Measurements from ENCODE around the gene MT1HL1. TPM values are rescaled to one million over a fixed set of nuclear protein-coding genes. Genes with fewer than 3 reads are reported as not detected.
"Not testable (repeated sequence)": the region's sequence is repeated elsewhere in the genome, so short reads cannot be mapped to it uniquely, and the experiment has no call there.

MT1HL1 gene
- total RNA-seq, 2 donors from 2014 or later = not detected

DNA sequence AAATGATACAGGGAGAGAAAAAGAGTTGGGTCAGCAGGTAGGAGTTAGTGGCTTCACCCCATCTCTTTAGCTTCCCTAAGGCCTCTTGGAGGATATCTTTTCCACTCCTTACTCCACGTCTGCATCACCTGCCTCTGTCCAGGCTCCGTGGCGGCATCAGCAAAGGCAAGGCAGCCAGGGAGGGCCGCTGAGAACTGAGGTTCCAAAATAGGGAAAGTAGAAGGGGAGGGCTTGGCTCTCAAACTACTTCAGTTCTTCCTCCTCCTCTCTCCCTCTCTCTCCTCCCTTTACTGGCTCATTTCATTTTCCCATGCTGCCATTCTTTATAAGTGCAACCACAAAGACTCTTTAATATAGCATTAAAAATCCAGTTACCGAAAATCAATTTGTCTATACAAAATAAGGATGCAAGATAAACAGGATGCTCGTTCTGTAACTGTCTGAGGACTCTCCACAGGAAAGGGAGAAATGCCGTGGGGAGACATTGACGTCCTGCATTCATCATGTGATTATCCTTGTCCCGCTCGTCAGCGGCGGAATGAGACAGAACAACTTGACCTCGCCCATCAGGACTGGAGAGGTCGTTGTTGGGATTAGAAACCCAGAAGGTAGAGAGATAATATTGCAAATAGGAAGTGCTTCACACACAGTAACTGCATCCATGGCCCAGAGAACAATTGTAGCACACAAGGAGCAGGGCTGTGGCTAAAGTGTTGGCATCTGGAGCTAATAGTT is 3.1 kb upstream of the MT1HL1 start:
- Mint-ChIP-seq H3K36me3 (ENCODE audit: low read depth) (no peaks in the 10 kb centered on the region), H3K27me3 (peaks cover 31% of the 10 kb centered on the region), H3K4me3 (no peak overlapping the region), H3K27ac (no peak overlapping the region), H3K4me1 (no peaks in the 10 kb centered on the region)
- H3K9me3 ChIP-seq (ENCODE audit: control insufficient read depth, low read length, poor library complexity, severe bottlenecking) = no peaks in the 10 kb centered on the region
- DNase-seq = no peak
- ATAC-seq = no peak

DNA sequence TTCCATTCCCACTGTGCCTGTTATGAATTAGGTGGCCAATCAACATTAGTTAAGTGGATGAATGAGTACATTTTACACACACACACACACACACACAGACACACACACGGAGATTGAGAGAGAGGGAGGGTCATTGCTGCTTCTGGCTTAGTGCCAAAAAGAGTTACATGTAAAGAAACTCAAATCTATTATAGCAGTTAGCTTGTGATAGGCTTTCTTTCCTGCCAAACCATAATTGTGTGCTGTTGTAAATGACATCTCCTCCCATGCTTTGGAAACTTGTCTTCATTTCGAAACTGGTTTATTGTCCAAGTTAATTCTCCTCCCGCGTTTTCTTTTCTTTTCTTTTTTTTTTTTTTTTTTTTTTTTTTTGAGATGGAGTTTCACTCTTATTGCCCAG is 1.4 kb upstream of the MT1HL1 start:
- Mint-ChIP-seq H3K4me3 (no peak overlapping the region), H3K36me3 (ENCODE audit: low read depth) (no peaks in the 10 kb centered on the region), H3K27me3 (peaks cover 35% of the 10 kb centered on the region), H3K4me1 (no peaks in the 10 kb centered on the region), H3K27ac (no peak overlapping the region)
- H3K9me3 ChIP-seq (ENCODE audit: control insufficient read depth, low read length, poor library complexity, severe bottlenecking) = no peaks in the 10 kb centered on the region
- ATAC-seq (no peak), DNase-seq (no peak)

DNA sequence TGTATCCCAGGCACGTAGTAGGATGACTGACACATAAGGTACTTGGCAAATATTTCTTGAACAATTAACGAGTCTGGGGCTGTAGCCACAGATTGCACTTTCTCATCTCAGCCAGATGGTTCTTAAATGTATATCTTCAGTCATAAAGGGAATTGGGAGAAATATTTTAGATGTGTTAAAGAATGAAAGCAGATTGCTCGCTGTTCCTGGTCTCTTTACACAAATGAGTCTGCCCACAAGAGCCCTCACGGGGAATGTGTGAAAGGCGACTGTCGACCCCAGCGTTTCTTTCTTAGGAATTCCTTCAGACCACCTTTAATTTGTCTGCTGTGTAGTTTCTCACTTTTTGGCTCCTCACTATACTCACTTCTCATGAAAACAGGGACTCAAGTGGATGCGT is 725 bp downstream of the MT1HL1 start:
- no peaks in the 10 kb centered on the region for H3K36me3 Mint-ChIP-seq (ENCODE audit: low read depth)
- ATAC-seq = no peak
- no peak overlapping the region for H3K4me3 Mint-ChIP-seq

DNA sequence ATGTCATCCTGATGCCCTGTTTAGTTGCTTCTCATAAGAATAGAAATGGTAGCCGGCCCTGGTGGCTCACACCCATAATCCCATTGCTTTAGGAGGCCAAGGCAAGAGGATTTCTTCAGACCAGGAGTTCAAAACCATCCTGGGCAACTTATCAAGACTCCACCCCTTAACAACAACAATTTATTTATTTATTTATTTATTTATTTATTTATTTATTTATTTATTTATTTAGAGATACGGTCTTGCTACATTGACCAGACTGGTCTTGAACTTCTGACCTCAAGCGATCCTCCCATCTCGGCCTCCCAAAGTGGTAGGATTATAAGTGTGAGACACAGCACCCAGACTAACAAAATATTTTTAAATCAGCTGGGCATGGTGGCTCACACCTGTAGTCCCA is 4.0 kb downstream of the MT1HL1 start:
- Mint-ChIP-seq H3K36me3 (ENCODE audit: low read depth) (no peaks in the 10 kb centered on the region), H3K4me1 (no peaks in the 10 kb centered on the region), H3K27me3 (peaks cover 31% of the 10 kb centered on the region), H3K27ac (no peak overlapping the region), H3K4me3 (no peak overlapping the region)
- ATAC-seq (no peak), DNase-seq (no peak)
- H3K9me3 ChIP-seq (ENCODE audit: control insufficient read depth, low read length, poor library complexity, severe bottlenecking) = no peaks in the 10 kb centered on the region

More for the DNA sequence above, 725 bp downstream of the MT1HL1 start:
- no peaks in the 10 kb centered on the region for H3K9me3 ChIP-seq (ENCODE audit: control insufficient read depth, low read length, poor library complexity, severe bottlenecking)
- no peaks in the 10 kb centered on the region for H3K4me1 Mint-ChIP-seq
- no peak for DNase-seq
- peaks cover 28% of the 10 kb centered on the region for H3K27me3 Mint-ChIP-seq
- no peak overlapping the region for H3K27ac Mint-ChIP-seq

DNA sequence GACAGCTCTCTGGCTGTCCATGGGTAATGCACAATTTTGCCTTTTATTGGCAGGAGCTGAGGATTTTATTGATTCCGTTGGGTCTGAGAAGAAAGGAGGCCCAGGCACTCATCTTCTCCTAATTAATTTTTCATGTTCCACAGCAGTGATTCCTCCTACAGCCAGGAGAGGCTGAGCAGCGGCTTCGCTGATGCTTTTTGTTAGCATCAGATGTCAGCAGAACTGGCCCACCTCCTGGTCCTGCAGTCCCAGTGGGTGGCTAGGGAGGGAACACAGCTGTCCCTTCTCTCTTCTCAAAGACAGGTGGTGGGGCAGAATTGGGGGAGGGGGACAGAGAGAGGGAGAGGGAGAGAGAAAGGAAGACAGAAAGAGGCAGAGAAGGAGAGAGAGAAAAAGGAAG is 5.7 kb downstream of the MT1HL1 start:
- H3K9me3 ChIP-seq (ENCODE audit: control insufficient read depth, low read length, poor library complexity, severe bottlenecking) = no peaks in the 10 kb centered on the region
- Mint-ChIP-seq H3K4me3 (no peak overlapping the region), H3K27ac (no peak overlapping the region), H3K4me1 (no peaks in the 10 kb centered on the region), H3K36me3 (ENCODE audit: low read depth) (no peaks in the 10 kb centered on the region), H3K27me3 (peaks cover 41% of the 10 kb centered on the region)
- DNase-seq = no peak
- no peak for ATAC-seq

DNA sequence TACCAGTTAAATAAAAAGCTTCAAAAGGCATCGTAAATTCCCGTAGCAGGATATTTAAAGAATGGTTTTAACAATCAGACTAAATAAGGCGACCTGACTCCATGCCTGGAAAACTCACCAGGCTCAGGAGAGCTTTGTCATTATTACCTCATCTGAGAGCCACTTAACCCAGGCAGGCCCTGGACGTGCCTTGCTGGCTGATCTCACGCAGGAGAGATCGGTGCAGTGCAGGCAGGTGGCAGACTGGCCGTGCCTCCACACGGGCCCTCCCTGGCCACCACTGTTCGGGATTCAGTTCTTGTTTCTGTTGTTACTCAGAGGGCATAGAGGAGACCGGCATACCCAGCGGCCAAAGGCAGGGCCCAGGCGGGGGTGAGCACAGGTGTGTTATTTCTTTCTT is 6.4 kb downstream of the MT1HL1 start:
- Mint-ChIP-seq H3K27me3 (peaks cover 36% of the 10 kb centered on the region), H3K4me3 (no peak overlapping the region), H3K27ac (no peak overlapping the region), H3K36me3 (ENCODE audit: low read depth) (no peaks in the 10 kb centered on the region), H3K4me1 (no peaks in the 10 kb centered on the region)
- H3K9me3 ChIP-seq (ENCODE audit: control insufficient read depth, low read length, poor library complexity, severe bottlenecking) = no peaks in the 10 kb centered on the region
- DNase-seq (no peak), ATAC-seq (no peak)

DNA sequence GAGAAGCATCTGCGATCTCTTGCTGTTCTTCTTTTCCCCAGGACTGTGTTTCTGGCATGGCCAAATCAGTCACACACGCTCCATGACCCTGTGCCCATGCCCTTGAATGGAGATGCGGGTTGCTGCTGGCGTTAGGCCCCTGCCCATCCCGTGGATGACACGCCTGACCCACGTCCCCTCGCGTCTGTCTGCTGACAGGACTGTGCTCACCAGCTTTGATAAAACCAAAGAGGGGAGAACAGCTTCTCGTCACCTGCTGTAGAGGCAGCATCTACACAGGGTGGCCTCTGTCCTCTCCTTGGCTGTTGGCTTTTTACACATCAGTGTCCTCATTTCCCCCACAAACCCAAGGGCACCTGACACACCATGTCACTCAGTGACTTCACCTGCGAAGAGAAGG is 6.9 kb downstream of the MT1HL1 start:
- ATAC-seq = no peak
- peaks cover 37% of the 10 kb centered on the region for H3K27me3 Mint-ChIP-seq
- no peak overlapping the region for H3K4me3 Mint-ChIP-seq
- no peaks in the 10 kb centered on the region for H3K4me1 Mint-ChIP-seq
- H3K36me3 Mint-ChIP-seq (ENCODE audit: low read depth) = no peaks in the 10 kb centered on the region
- no peak overlapping the region for H3K27ac Mint-ChIP-seq
- no peaks in the 10 kb centered on the region for H3K9me3 ChIP-seq (ENCODE audit: control insufficient read depth, low read length, poor library complexity, severe bottlenecking)
- no peak for DNase-seq

DNA sequence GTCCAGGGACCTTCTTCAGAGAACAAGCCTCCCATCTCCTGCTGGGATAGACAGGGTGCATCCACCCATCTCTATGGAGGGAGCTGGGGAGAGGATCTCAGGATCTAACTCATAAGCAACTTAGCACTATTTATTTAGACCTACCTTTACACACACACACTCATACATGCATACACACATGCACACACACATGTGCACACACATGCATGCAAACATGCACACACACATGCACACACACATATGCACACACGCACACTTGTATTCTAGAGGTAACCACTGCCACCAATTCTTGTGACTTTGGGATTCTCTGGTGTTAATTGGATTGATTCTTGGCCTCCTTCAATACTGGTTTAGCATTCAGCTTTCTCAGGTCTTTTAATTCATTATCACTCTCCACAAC is 9.8 kb downstream of the MT1HL1 start:
- Mint-ChIP-seq H3K27ac (no peak overlapping the region), H3K4me1 (no peaks in the 10 kb centered on the region), H3K36me3 (ENCODE audit: low read depth) (no peaks in the 10 kb centered on the region), H3K27me3 (peaks cover 35% of the 10 kb centered on the region), H3K4me3 (no peak overlapping the region)
- ATAC-seq (no peak), DNase-seq (no peak)
- no peaks in the 10 kb centered on the region for H3K9me3 ChIP-seq (ENCODE audit: control insufficient read depth, low read length, poor library complexity, severe bottlenecking)

DNA sequence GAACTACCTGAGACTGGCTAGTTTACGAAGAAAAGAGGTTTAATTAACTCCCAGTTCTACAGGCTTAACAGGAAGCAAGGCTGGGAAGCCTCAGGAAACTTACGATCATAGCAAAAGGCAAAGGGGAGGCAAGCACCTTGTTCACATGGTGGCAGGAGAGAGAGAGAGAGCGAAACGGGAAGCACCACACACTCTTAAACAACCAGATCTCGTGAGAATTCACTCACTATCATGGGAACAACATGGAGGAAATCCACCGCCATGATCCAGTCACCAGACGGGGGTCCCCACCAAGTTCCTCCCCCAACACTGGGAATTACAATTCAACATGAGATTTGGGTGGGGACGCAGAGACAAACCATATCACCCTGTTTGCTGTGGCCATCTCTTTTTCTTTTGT is 11.8 kb downstream of the MT1HL1 start:
- H3K4me1 Mint-ChIP-seq = no peaks in the 10 kb centered on the region
- DNase-seq = no peak
- ATAC-seq = no peak
- no peaks in the 10 kb centered on the region for H3K9me3 ChIP-seq (ENCODE audit: control insufficient read depth, low read length, poor library complexity, severe bottlenecking)
- H3K27me3 Mint-ChIP-seq = peaks cover 27% of the 10 kb centered on the region
- no peak overlapping the region for H3K4me3 Mint-ChIP-seq
- no peaks in the 10 kb centered on the region for H3K36me3 Mint-ChIP-seq (ENCODE audit: low read depth)
- no peak overlapping the region for H3K27ac Mint-ChIP-seq

DNA sequence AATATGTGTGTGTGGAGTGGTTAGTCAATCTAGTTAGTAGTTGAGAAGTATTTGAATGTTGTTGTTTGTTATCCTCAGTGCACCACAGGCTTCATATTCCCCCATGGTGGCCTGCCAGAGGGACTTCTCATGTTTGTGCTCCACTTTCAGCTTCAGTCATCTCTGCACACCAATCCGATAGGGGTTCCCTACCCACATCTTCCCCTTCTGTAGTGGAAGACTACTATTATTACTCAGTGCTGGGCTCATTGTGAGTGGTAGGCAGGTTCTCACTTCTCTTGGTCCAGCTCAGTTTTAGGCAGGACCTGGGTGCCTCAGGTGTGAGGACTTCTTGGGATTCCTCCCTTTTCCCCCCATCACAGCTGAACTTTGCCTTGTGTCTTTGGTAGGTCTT is 14.2 kb downstream of the MT1HL1 start:
- ATAC-seq (no peak), DNase-seq (no peak)
- H3K4me3 Mint-ChIP-seq = no peak overlapping the region
- H3K36me3 Mint-ChIP-seq (ENCODE audit: low read depth) = no peaks in the 10 kb centered on the region
- H3K27ac Mint-ChIP-seq = no peak overlapping the region
- H3K4me1 Mint-ChIP-seq = no peaks in the 10 kb centered on the region
- peaks cover 15% of the 10 kb centered on the region for H3K27me3 Mint-ChIP-seq
- no peaks in the 10 kb centered on the region for H3K9me3 ChIP-seq (ENCODE audit: control insufficient read depth, low read length, poor library complexity, severe bottlenecking)

DNA sequence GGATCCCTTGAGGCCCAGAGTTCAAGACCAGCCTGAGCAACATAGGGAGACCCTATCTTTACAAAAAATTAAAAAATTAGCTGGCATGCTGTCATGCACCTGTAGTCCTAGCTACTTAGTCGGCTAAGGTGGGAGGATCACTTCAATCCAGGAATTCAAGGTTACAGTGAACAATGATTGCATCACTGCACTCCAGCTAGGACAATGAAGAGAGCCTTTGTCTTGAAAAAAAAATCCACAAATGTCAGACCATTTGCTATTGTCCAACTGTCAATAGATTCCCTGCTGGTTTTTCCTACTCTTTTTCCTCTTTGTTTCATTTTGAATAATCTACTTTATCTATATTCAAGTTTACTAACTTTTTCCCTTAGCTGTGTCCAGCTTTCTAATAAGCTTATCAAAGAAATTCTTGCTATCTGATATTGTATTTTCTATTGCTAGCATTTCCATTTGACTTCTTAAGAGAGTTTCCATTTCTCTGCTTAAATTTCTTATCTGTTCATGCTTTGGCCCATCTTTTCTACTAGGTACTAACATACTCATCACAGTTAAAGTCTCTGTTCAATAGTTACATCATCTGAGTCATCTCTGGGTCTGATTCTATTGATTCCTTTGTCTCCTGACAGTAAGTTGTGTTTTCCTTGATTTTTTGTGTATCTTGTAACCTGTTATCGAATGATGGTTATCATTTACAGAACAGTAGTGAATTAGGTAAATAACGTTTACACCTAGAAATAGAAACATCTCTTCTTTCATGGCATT is 14.8 kb downstream of the MT1HL1 start:
- ATAC-seq (no peak), DNase-seq (no peak)
- Mint-ChIP-seq H3K4me1 (no peaks in the 10 kb centered on the region), H3K27ac (no peak overlapping the region), H3K27me3 (peaks cover 9% of the 10 kb centered on the region), H3K4me3 (no peak overlapping the region), H3K36me3 (ENCODE audit: low read depth) (no peaks in the 10 kb centered on the region)
- H3K9me3 ChIP-seq (ENCODE audit: control insufficient read depth, low read length, poor library complexity, severe bottlenecking) = no peaks in the 10 kb centered on the region

DNA sequence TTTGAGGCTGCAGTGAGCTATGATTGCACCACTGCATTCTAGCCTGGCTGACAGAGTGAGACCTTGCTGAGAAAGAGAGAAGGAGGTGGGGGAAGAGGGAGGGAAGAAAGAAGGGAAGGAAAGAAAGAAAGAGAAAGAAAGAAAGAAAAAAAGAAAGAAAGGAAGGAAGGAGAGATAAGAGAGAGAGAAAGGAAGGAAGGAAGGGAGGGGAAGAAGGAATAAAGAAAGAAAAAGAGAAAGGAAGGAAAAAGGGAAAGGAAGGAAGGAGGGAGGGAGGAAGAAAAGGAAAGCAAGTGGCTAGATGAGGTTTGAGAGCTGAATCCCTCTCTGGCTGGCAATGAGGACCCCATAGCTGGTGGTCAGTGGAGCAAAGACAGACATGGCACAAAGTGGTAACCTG is 20.4 kb downstream of the MT1HL1 start:
- DNase-seq = no peak
- H3K27ac Mint-ChIP-seq = no peak overlapping the region
- no peak overlapping the region for H3K4me3 Mint-ChIP-seq
- no peak for ATAC-seq
- no peaks in the 10 kb centered on the region for H3K36me3 Mint-ChIP-seq (ENCODE audit: low read depth)
- H3K4me1 Mint-ChIP-seq = no peaks in the 10 kb centered on the region
- no peaks in the 10 kb centered on the region for H3K27me3 Mint-ChIP-seq
- no peaks in the 10 kb centered on the region for H3K9me3 ChIP-seq (ENCODE audit: control insufficient read depth, low read length, poor library complexity, severe bottlenecking)

DNA sequence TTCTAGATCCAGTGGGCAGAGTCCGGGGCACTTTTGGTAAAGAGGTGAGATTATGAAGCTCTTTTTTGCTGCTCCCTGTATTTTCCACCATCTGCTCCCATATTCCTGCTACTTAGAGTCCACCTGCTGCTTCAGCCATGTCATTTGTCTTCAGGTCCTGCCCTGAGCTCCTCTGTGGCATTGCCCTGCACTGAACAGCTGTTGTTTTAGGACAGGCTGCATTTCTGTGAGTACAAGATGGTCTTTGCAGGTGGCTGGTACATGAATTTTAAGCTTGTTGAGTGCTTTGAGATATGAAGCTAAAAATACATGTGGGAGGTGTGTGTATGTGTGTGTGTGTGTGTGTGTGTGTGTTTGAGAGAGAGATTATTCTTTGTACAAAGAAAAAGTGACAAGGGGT is 21.9 kb downstream of the MT1HL1 start:
- H3K9me3 ChIP-seq (ENCODE audit: control insufficient read depth, low read length, poor library complexity, severe bottlenecking) = no peaks in the 10 kb centered on the region
- no peaks in the 10 kb centered on the region for H3K4me1 Mint-ChIP-seq
- DNase-seq (no peak), ATAC-seq (no peak)
- H3K27me3 Mint-ChIP-seq = no peaks in the 10 kb centered on the region
- no peaks in the 10 kb centered on the region for H3K36me3 Mint-ChIP-seq (ENCODE audit: low read depth)
- no peak overlapping the region for H3K4me3 Mint-ChIP-seq
- no peak overlapping the region for H3K27ac Mint-ChIP-seq

DNA sequence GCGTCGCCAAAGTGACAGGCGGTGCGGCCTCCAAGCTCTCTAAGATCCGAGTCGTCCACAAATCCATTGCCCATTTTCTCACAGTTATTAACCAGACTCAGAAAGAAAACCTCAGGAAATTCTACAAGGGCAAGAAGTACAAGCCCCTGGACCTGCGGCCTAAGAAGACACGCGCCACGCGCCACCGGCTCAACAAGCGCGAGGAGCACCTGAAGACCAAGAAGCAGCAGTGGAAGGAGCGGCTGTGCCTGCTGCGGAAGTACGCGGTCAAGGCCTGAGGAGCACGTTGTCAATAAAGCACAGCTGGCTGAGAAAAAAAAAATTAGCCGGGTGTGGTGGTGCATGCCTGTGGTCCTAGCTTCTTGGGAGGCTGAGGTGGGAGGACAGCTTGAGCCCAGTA is 22.8 kb downstream of the MT1HL1 start:
- not testable (repeated sequence) for H3K36me3 Mint-ChIP-seq (ENCODE audit: low read depth); DNase-seq; H3K9me3 ChIP-seq (ENCODE audit: control insufficient read depth, low read length, poor library complexity, severe bottlenecking); ATAC-seq; H3K27ac Mint-ChIP-seq; H3K4me3 Mint-ChIP-seq; H3K4me1 Mint-ChIP-seq; H3K27me3 Mint-ChIP-seq

Data from T-helper 17 cell (primary cell).